Heart left ventricle (tissue), 16 donors: ENCODE data around the gene CAPN2. TPM values are rescaled to one million over a fixed set of nuclear protein-coding genes. Genes with fewer than 3 reads are reported as not detected.
A peak's percentile ranks its signal among the peaks of the same experiment; 100 is the strongest.

Experiments
- ATAC-seq, 4 donors: fragments of 200-7000 bp; cut with Tn5 transposase; one replicate each; pipeline ENCODE4 v1.9.1; 2020 to 2022; ENCODE audit warnings: moderate library complexity in 4 of 4, mild to moderate bottlenecking in 3 of 4, moderate number of reproducible peaks in 1 of 4
- DNase-seq, 5 donors: peaks; one replicate each; pipeline ENCODE4 v3.0.0-alpha.2; 2020
- H3K27ac ChIP-seq, 12 donors: fragments of 200-600 bp; sonication (generic) in 4 of 12; one replicate each; pipeline versions ENCODE4 v1.5.0 to v1.8.0; 2016 to 2022; ENCODE audit warnings: mild to moderate bottlenecking in 2 of 12
- H3K27me3 ChIP-seq, 9 donors: fragments of 200-600 bp; sonication (generic) in 2 of 9; one replicate each; pipeline versions ENCODE4 v1.5.1 to v1.8.0; 2016 to 2022; ENCODE audit warnings: mild to moderate bottlenecking in 3 of 9
- H3K36me3 ChIP-seq, 9 donors: fragments of 200-600 bp; sonication (generic) in 2 of 9; one replicate each; pipeline versions ENCODE4 v1.5.0 to v1.8.0; 2018 to 2022; ENCODE audit warnings: mild to moderate bottlenecking in 2 of 9
- H3K4me1 ChIP-seq, 12 donors: fragments of 200-600 bp; sonication (generic) in 4 of 12; one replicate each; pipeline versions ENCODE4 v1.5.0 to v1.8.0; 2016 to 2022; ENCODE audit warnings: mild to moderate bottlenecking in 3 of 12
- H3K4me3 ChIP-seq, 12 donors: fragments of 200-600 bp; sonication (generic) in 4 of 12; one replicate each; pipeline versions ENCODE4 v1.5.0 to v1.8.0; 2017 to 2022; ENCODE audit warnings: mild to moderate bottlenecking in 9 of 12, moderate library complexity in 4 of 12
- H3K9me3 ChIP-seq, 12 donors: fragments of 200-600 bp; sonication (generic) in 4 of 12; one replicate each; pipeline versions ENCODE4 v1.5.0 to v1.8.0; 2016 to 2022; ENCODE audit warnings: mild to moderate bottlenecking in 1 of 12
- CTCF ChIP-seq, 12 donors: fragments of 200-600 bp; sonication (generic) in 4 of 12; IDR thresholded peaks; one replicate each; pipeline versions ENCODE4 v1.5.0 to v1.8.0; 2018 to 2022; ENCODE audit warnings: antibody characterized with exemption in 12 of 12, mild to moderate bottlenecking in 5 of 12
- POLR2A ChIP-seq, 2 donors: fragments of 450-650 bp; IDR thresholded peaks; one replicate each; pipeline ENCODE4 v1.6.1; 2017; ENCODE audit warnings: antibody characterized with exemption in 2 of 2, mild to moderate bottlenecking in 2 of 2, moderate library complexity in 2 of 2
- WGBS, 4 donors: extraction: QIAGEN DNeasy Blood & Tissue Kit in 2 of 4; methylation state at CpG; one replicate each; pipeline versions ENCODE4 v1.1.5 to v1.1.7; 2013 to 2018; 5-methylcytosine and 5-hydroxymethylcytosine counted together
- intact Hi-C, 10 donors: fragments of 100-400 bp; cut with DNase I; formaldehyde crosslinking; loops; one replicate each; pipeline versions ENCODE4 v1.11.1 to v1.14.2; 2022
- polyA plus RNA-seq, 2 donors: library from polyadenylated mRNA; stranded (reverse); fragments of 200-250 nt; gene quantifications; one replicate each; pipeline ENCODE4 v1.2.3, GENCODE V29; 2013
- total RNA-seq, 9 donors: library from RNA; depleted of rRNA in 2 of 9; stranded (reverse); fragments of >200 nt in 2 of 9; fragmentation: NEBNext Ultra II Directional in 3 of 9; extraction: Animal tissue kit (Norgen Biotek cat#: 25700) in 3 of 9; gene quantifications; one replicate each; pipeline versions ENCODE4 v1.1.0 to v1.2.4, GENCODE V29; 2016 to 2023
- donor health status: ischemic (EF 13 %, LVEDD 7.1; RV severe dilation, severe dysfunction).
- donor health status: healthy with polysubstance abuse.
- donor health status: DM: no; HTN: yes; CAD: no.
- donor health status: DM: no; HTN: no; CAD: no.
- donor health status: ischemic (EF 25% LVEDD 6.9; RV normal size, moderate dysfunction).
- donor health status: ischemic (EF 25% LVEDD 5.7; RV mildly dilated, moderate dysfunction).
- donor health status: healthy.
- donor health status: DM: yes; HTN: yes; CAD: no.
- donor health status: ischemic (EF 35%, LVEDD 5.7; RV mildly dilated, moderate dysfunction).
- donor health status: nonischemic (EF 11% LVEDD 7.7; RV severe dilation, severe dysfunction).
- donor health status: DM: yes; HTN: yes; CAD: no.
- donor health status: PGD.
- donor health status: ischemic (EF 29% LVEDD 5.4; RV normal size, mild dysfunction).
- donor health status: nonischemic (EF 23%, LVEDD 6.1; RV moderate dilation, normal function).

Gene CAPN2
- total and polyA plus RNA-seq, 11 donors: 54.4 to 115 (median 81.8) TPM

DNA sequence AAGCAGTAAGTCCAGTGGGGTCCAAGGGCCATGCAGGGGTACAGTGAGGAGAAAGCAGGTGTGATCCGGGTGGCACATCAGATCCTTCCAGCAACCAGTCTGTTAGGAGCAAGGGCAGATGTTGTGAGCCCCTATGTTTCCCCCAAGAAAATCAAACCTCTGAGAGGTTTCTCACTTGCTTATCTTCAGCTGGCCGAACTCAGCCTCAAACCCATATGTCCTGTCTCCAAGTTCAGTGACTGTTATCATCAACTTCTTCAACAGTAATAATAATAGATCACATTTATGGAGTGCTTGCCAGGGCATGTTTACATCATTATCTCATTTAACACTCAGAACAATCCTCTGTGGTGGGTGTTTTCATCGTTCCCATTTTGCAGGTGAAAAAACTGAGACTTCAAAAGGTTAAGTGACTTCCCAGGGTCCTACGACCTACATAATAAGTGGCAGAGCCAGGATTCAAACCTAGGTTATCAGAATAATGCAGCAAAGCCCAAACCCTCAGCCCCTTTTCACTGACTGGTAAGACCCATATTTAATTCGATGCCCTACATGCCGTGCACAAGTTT lies 3.3 kb downstream of the CAPN2 start:
- intact Hi-C loops: no loop called here
- TF ChIP-seq CTCF (IDR thresholded peaks at IDR 0.05): no peak
- TF ChIP-seq POLR2A (IDR thresholded peaks at IDR 0.05): no peak
- H3K27ac ChIP-seq: peak overlapping the region in 5 of 12 donors; percentile 7 to 96 (median 25)
- H3K36me3 ChIP-seq: peaks cover 3 to 41% (median 36%) of the 10 kb centered on the region in 9 donors
- H3K4me3 ChIP-seq: peak overlapping the region in 6 of 12 donors; percentile 3 to 92 (median 43)
- 59 to 76% (median 65%) methylated on average over 6 of the region's 6 CpGs for WGBS, 4 donors
- H3K4me1 ChIP-seq: peaks cover 0 to 79% (median 46%) of the 10 kb centered on the region in 12 donors
- no peaks in the 10 kb centered on the region for H3K27me3 ChIP-seq
- no peaks in the 10 kb centered on the region for H3K9me3 ChIP-seq
- DNase-seq: no peak
- ATAC-seq: no peak

DNA sequence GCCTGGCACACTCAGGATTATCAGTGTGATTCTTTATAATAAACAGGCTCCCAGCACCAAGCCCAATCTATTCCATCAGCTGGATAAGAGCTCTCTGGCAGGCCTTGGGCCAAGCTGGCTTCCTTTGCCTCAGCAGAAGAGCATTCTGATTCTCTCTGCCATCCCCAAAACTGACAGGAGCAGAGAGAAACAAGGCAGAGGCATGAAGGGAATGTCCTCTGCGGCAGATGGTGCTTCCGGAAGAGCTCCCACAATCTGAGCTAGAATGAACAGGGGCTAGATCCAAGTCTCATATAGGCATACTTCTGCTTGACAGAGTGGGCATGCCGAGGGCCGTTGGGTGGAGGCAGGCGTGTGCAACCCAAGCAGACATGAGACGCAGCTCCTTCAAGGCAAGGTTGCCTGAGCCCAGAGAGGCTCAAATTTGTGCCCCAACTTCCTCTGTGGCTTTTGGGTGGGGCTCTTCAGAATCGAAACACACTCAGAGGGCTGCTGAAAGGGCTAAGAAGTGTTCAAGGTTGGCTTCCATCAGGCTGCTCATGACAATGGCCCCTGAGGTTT lies 4.0 kb downstream of the CAPN2 start:
- H3K27me3 ChIP-seq: no peaks in the 10 kb centered on the region
- intact Hi-C loops: no loop called here
- H3K9me3 ChIP-seq: no peaks in the 10 kb centered on the region
- TF ChIP-seq CTCF (IDR thresholded peaks at IDR 0.05): no peak
- ATAC-seq (no peak), DNase-seq (no peak)
- H3K4me1 ChIP-seq: peaks cover 0 to 81% (median 44%) of the 10 kb centered on the region in 12 donors
- peaks cover 3 to 48% (median 43%) of the 10 kb centered on the region in 9 donors for H3K36me3 ChIP-seq
- peak overlapping the region in 8 of 12 donors; percentile 0 to 96 (median 21) for H3K27ac ChIP-seq
- WGBS, 4 donors: 44 to 53% (median 49%) methylated on average over 6 to 7 of the region's 7 CpGs
- peak overlapping the region in 4 of 12 donors; percentile 3 to 27 (median 6) for H3K4me3 ChIP-seq

DNA sequence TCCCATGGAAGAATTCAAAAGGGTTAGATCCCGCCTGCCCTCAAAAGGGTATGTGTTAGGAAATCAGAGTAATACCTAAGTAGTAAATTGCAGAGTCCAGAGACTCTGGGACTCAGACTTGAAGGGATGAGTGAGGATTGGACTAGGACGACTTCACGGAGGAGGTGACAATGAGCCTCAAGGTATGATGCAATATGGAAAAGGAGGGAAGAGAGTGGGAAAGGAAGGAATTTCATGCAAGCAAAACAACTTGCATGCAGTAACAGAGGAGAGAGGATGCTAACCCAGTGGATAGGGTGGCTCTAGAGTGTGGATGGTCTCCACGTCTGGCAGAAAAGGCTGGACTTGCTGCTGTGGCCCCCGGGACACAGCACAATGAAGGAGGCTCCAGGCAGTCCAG lies 4.8 kb downstream of the CAPN2 start:
- ATAC-seq: no peak
- intact Hi-C loops: no loop called here
- Histone ChIP-seq H3K4me3 (peak overlapping the region in 1 of 12 donors; percentile 27), H3K9me3 (no peaks in the 10 kb centered on the region), H3K27ac (peak overlapping the region in 2 of 12 donors; percentile 1 to 96), H3K36me3 (peaks cover 3 to 54% (median 48%) of the 10 kb centered on the region in 9 donors), H3K27me3 (no peaks in the 10 kb centered on the region), H3K4me1 (peaks cover 0 to 80% (median 37%) of the 10 kb centered on the region in 12 donors)
- DNase-seq: no peak
- WGBS, 4 donors: 90 to 94% (median 91%) methylated on average over 5 of the region's 5 CpGs
- no peak for TF ChIP-seq POLR2A (IDR thresholded peaks at IDR 0.05)
- TF ChIP-seq CTCF (IDR thresholded peaks at IDR 0.05): no peak

DNA sequence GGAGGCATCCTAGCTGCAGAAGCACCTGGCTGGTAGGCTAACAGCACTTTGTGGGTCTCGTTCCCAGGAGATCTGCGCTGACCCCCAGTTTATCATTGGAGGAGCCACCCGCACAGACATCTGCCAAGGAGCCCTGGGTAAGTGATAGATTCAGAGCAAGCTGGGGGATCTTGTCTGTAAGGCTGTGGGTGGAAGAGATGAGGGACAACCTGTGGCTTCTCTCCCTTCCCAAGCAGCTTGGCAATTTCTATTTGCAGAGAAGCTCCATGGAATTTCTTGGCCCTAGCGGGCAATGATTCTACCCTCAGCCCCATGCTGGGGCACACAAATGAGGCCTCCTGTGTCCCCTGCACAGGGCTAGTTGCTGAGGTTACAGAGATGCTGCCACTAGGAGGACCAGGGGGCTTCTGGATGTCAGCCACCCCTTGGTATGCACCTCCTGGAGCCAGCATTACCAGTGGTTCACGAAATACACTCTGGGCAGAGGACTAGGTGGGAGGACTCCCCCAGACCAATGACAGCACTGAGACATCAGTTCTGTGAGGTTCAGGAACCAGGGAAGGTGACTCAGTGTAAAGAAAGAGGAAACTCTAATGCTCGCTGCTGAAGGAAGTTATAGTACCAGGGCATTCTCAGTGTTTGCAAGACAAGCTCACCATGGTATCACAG lies 5.5 kb downstream of the CAPN2 start:
- TF ChIP-seq POLR2A (IDR thresholded peaks at IDR 0.05) (no peak), CTCF (IDR thresholded peaks at IDR 0.05) (no peak)
- peaks cover 0 to 86% (median 38%) of the 10 kb centered on the region in 12 donors for H3K4me1 ChIP-seq
- WGBS, 4 donors: 90 to 96% (median 92%) methylated on average over 5 to 6 of the region's 6 CpGs
- no peaks in the 10 kb centered on the region for H3K9me3 ChIP-seq
- H3K27ac ChIP-seq: peak overlapping the region in 1 of 12 donors; percentile 96
- H3K27me3 ChIP-seq: no peaks in the 10 kb centered on the region
- H3K36me3 ChIP-seq: peaks cover 3 to 57% (median 49%) of the 10 kb centered on the region in 9 donors
- intact Hi-C loops: no loop called here
- DNase-seq (no peak), ATAC-seq (no peak)
- no peak overlapping the region for H3K4me3 ChIP-seq
